Neural progenitor cell (in vitro differentiated cells): ENCODE measurements around the gene CD83. TPM values are rescaled to one million over a fixed set of nuclear protein-coding genes. Genes with fewer than 3 reads are reported as not detected.

Experiments used
- DNase-seq: peaks from one replicate; pipeline ENCODE4 v3.0.0-alpha.2; 2016; ENCODE audit warnings: low spot score
- H2AFZ ChIP-seq: fragments of 200-600 bp; sonication (generic); replicated peaks from 2 replicates; pipeline ENCODE4 v1.6.1; 2016; ENCODE audit warnings: antibody characterized with exemption
- H3F3A ChIP-seq: fragments of 200-600 bp; sonication (generic); 2 replicates; pipeline ENCODE4 v1.6.1; 2016; ENCODE audit warnings: antibody characterized with exemption, low read depth
- H3K27ac ChIP-seq: fragments of 200-600 bp; sonication (generic); 2 replicates; pipeline ENCODE4 v1.5.1; 2016; ENCODE audit warnings: mild to moderate bottlenecking
- H3K27me3 ChIP-seq: fragments of 200-600 bp; sonication (generic); 2 replicates; pipeline ENCODE4 v1.6.1; 2016; ENCODE audit warnings: mild to moderate bottlenecking, moderate library complexity
- H3K36me3 ChIP-seq: fragments of 200-600 bp; sonication (generic); 2 replicates; pipeline ENCODE4 v1.5.1; 2016
- H3K4me1 ChIP-seq: fragments of 200-600 bp; sonication (generic); 2 replicates; pipeline ENCODE4 v1.6.1; 2016; ENCODE audit warnings: mixed run types
- H3K4me2 ChIP-seq: fragments of 200-600 bp; sonication (generic); 2 replicates; pipeline ENCODE4 v1.6.1; 2016
- H3K4me3 ChIP-seq: fragments of 200-600 bp; sonication (generic); 2 replicates; pipeline ENCODE4 v1.5.1; 2016
- H3K79me2 ChIP-seq: fragments of 200-600 bp; sonication (generic); 2 replicates; pipeline ENCODE4 v1.6.1; 2016; ENCODE audit warnings: low read depth
- H3K9ac ChIP-seq: fragments of 200-600 bp; sonication (generic); 2 replicates; pipeline ENCODE4 v1.6.1; 2016
- H3K9me3 ChIP-seq: fragments of 200-600 bp; sonication (generic); 2 replicates; pipeline ENCODE4 v1.5.1; 2016; ENCODE audit warnings: low read depth
- H4K20me1 ChIP-seq: fragments of 200-600 bp; sonication (generic); 2 replicates; pipeline ENCODE4 v1.6.1; 2016; ENCODE audit warnings: low read depth
- H3K27ac Mint-ChIP-seq: 3 replicates; pipeline ENCODE4 v1.8.0; 2021; ENCODE audit warnings: mixed read lengths
- H3K27me3 Mint-ChIP-seq: 2 replicates; pipeline ENCODE4 v1.8.0; 2022; ENCODE audit warnings: low read depth, mild to moderate bottlenecking, inconsistent platforms, moderate library complexity, mixed read lengths; ENCODE audit not compliant: insufficient read depth
- H3K36me3 Mint-ChIP-seq: 3 replicates; pipeline ENCODE4 v1.8.0; 2021; ENCODE audit warnings: mixed read lengths
- H3K4me1 Mint-ChIP-seq: 3 replicates; pipeline ENCODE4 v1.8.0; 2021; ENCODE audit warnings: mixed read lengths
- H3K4me3 Mint-ChIP-seq: 3 replicates; pipeline ENCODE4 v1.8.0; 2021; ENCODE audit warnings: mild to moderate bottlenecking, moderate library complexity, mixed read lengths
- H3K9me3 Mint-ChIP-seq: 3 replicates; pipeline ENCODE4 v1.8.0; 2020; ENCODE audit warnings: mixed read lengths
- CTCF ChIP-seq: fragments of 200-600 bp; sonication (generic); IDR thresholded peaks from 2 replicates; pipeline ENCODE4 v1.5.1; 2017; ENCODE audit warnings: antibody characterized with exemption, mild to moderate bottlenecking
- EZH2 ChIP-seq: fragments of 200-600 bp; sonication (generic); IDR thresholded peaks from 2 replicates; pipeline ENCODE4 v1.6.1; 2017; ENCODE audit warnings: antibody characterized with exemption, mild to moderate bottlenecking, moderate library complexity
- EZH2phosphoT487 ChIP-seq: fragments of 200-600 bp; sonication (generic); IDR thresholded peaks from 2 replicates; pipeline ENCODE4 v1.6.1; 2017; ENCODE audit warnings: antibody characterized with exemption
- total RNA-seq: library from RNA; depleted of rRNA; stranded (reverse); fragments of >200 nt; gene quantifications from 2 replicates; pipeline ENCODE4 v1.2.3, GENCODE V29; 2015; ENCODE audit warnings: low replicate concordance

The CD83 gene
- total RNA-seq, 1 donor from 2014 or later: 0.80 TPM

- Histone ChIP-seq H4K20me1 (no peaks in the 10 kb centered on the region), H3K27ac (no peak overlapping the region), H3K79me2 (no peaks in the 10 kb centered on the region), H2AFZ (no peak overlapping the region), H3K9ac (no peak overlapping the region), H3K4me2 (no peak overlapping the region), H3K4me1 (peaks cover 10% of the 10 kb centered on the region), H3K27me3 (no peaks in the 10 kb centered on the region), H3K4me3 (no peak overlapping the region), H3F3A (no peaks in the 10 kb centered on the region), H3K9me3 (peaks cover 6% of the 10 kb centered on the region), H3K36me3 (no peaks in the 10 kb centered on the region)
- DNase-seq: no peak
- Mint-ChIP-seq H3K4me1 (no peaks in the 10 kb centered on the region), H3K36me3 (no peaks in the 10 kb centered on the region), H3K4me3 (no peak overlapping the region), H3K9me3 (peaks cover 20% of the 10 kb centered on the region), H3K27ac (no peak overlapping the region), H3K27me3 (no peaks in the 10 kb centered on the region)
- no peak for TF ChIP-seq EZH2phosphoT487
- TF ChIP-seq CTCF: no peak
- no peak for TF ChIP-seq EZH2
Measured at GRCh38 chr6:14174226-14174625, 56.7 kb downstream of the CD83 start.

- H3K27ac ChIP-seq: no peak overlapping the region
- Mint-ChIP-seq H3K27ac (no peak overlapping the region), H3K4me3 (no peak overlapping the region), H3K4me1 (no peaks in the 10 kb centered on the region), H3K27me3 (no peaks in the 10 kb centered on the region), H3K9me3 (peaks cover 17% of the 10 kb centered on the region), H3K36me3 (no peaks in the 10 kb centered on the region)
- peaks cover 10% of the 10 kb centered on the region for H3K4me1 ChIP-seq
- no peak overlapping the region for H2AFZ ChIP-seq
- H3K79me2 ChIP-seq: no peaks in the 10 kb centered on the region
- no peak overlapping the region for H3K4me3 ChIP-seq
- H3K9me3 ChIP-seq: peaks cover 6% of the 10 kb centered on the region
- H4K20me1 ChIP-seq: no peaks in the 10 kb centered on the region
- no peak overlapping the region for H3K4me2 ChIP-seq
- no peaks in the 10 kb centered on the region for H3F3A ChIP-seq
- no peaks in the 10 kb centered on the region for H3K36me3 ChIP-seq
- DNase-seq: no peak
- no peaks in the 10 kb centered on the region for H3K27me3 ChIP-seq
- H3K9ac ChIP-seq: no peak overlapping the region
- TF ChIP-seq EZH2 (no peak), EZH2phosphoT487 (no peak), CTCF (no peak)
Measured at GRCh38 chr6:14174996-14175395, 57.4 kb downstream of the CD83 start.

GRCh38 chr6:14176429-14176828 is 58.9 kb downstream of the CD83 start:
- TF ChIP-seq EZH2 (no peak), CTCF (no peak), EZH2phosphoT487 (no peak)
- no peak overlapping the region for H3K9ac ChIP-seq
- H3K79me2 ChIP-seq: no peaks in the 10 kb centered on the region
- H2AFZ ChIP-seq: no peak overlapping the region
- H3K4me3 ChIP-seq: no peak overlapping the region
- H3K4me2 ChIP-seq: no peak overlapping the region
- Mint-ChIP-seq H3K9me3 (peaks cover 6% of the 10 kb centered on the region), H3K4me3 (no peak overlapping the region), H3K36me3 (no peaks in the 10 kb centered on the region), H3K27ac (no peak overlapping the region), H3K4me1 (no peaks in the 10 kb centered on the region), H3K27me3 (no peaks in the 10 kb centered on the region)
- no peaks in the 10 kb centered on the region for H3K36me3 ChIP-seq
- H3K4me1 ChIP-seq: peaks cover 10% of the 10 kb centered on the region
- no peaks in the 10 kb centered on the region for H3F3A ChIP-seq
- H4K20me1 ChIP-seq: no peaks in the 10 kb centered on the region
- no peak overlapping the region for H3K27ac ChIP-seq
- DNase-seq: no peak
- no peaks in the 10 kb centered on the region for H3K27me3 ChIP-seq
- no peaks in the 10 kb centered on the region for H3K9me3 ChIP-seq
